Uterus (tissue), 2 donors: Measurements from ENCODE around the gene TSFM.

ENCODE experiments used
- CTCF ChIP-seq, 4 experiments: fragments of 200-600 bp in 2 of 4; fragments of 450-650 bp in 2 of 4; sonication (generic) in 2 of 4; IDR thresholded peaks; one replicate each; pipeline ENCODE4 v1.5.1; 2016 to 2019; ENCODE audit warnings: antibody characterized with exemption in 4 of 4, mild to moderate bottlenecking in 2 of 4, moderate library complexity in 1 of 4
- POLR2A ChIP-seq, 2 donors: fragments of 450-650 bp; IDR thresholded peaks; one replicate each; pipeline ENCODE4 v1.6.1; 2016; ENCODE audit warnings: antibody characterized with exemption in 2 of 2, mild to moderate bottlenecking in 1 of 2, moderate library complexity in 1 of 2

- TF ChIP-seq CTCF (IDR thresholded peaks at IDR 0.05): peak in 1 of 4 experiments; percentile 12
- no peak for TF ChIP-seq POLR2A (IDR thresholded peaks at IDR 0.05)
These were observed 30.0 kb upstream of the TSFM start for GRCh38 chr12:57752668-57753000.
